D721Med (cell line): ENCODE results near the gene RIMS4.

Source experiments
- DNase-seq: peaks from one replicate; pipeline ENCODE4 v3.0.0; 2011; ENCODE audit warnings: low spot score; ENCODE audit not compliant: insufficient read length
- FAIRE-seq: peaks from 2 replicates; lab custom pipeline; 2011; peaks lifted over from hg19 to GRCh38; lab: Jason Lieb, UNC
- TF ChIP-seq, protein P1 (sequence below): IDR thresholded peaks from 2 replicates; pipeline ENCODE4 v1.5.1; 2012; ENCODE audit warnings: mild to moderate bottlenecking, control low read depth; ENCODE audit not compliant: insufficient read depth; ENCODE audit errors: missing control alignments

RIMS4 gene

GRCh38 chr20:44715499-44716308 is 94.6 kb downstream of the RIMS4 start:
- TF ChIP-seq, protein P1, sequence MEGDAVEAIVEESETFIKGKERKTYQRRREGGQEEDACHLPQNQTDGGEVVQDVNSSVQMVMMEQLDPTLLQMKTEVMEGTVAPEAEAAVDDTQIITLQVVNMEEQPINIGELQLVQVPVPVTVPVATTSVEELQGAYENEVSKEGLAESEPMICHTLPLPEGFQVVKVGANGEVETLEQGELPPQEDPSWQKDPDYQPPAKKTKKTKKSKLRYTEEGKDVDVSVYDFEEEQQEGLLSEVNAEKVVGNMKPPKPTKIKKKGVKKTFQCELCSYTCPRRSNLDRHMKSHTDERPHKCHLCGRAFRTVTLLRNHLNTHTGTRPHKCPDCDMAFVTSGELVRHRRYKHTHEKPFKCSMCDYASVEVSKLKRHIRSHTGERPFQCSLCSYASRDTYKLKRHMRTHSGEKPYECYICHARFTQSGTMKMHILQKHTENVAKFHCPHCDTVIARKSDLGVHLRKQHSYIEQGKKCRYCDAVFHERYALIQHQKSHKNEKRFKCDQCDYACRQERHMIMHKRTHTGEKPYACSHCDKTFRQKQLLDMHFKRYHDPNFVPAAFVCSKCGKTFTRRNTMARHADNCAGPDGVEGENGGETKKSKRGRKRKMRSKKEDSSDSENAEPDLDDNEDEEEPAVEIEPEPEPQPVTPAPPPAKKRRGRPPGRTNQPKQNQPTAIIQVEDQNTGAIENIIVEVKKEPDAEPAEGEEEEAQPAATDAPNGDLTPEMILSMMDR: no peak
- FAIRE-seq (no peak), DNase-seq (no peak)

DNA sequence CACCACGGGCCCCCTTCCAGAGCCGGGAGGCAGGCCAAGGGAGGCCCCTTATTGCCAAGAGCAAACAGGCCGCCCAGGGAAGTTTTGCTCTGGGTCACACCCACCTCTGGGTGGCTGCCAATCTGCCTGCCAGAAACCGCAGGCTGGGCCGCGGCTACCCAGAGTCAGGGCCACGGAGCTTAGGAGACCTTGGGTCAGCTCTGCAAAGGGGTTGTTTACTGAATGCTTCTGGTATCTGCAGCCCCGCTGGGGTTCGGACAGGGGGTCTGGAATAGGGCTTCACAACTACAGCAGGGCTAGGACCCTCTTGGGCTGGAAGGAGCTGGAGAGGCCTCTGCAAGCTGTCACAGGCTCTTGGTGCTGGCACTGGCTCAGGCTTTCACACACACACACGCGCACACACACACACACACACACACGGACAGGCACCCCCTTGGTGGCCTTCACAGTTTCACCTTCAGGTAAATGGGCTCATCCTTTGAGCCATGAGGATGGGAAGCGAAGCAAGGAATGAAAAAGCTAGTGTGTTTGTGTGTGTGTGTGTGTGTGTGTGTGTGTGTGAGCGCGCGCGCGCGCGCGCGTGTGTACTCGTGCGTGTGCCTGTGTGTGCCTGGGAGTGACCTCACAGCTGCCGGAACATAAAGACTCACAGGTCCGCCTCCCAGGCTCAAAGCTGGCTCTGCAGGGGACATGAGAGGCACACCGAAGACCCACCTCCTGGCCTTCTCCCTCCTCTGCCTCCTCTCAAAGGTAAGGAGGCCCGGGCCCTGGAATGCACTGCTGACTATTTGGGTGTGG is 95.4 kb downstream of the RIMS4 start, which contains the start of gene CCN5:
TSS of gene CCN5 (plus strand) at position 669 of the 798 bp plus-strand sequence. CDS start at position 691, 22 bp downstream.
- DNase-seq (no peak), FAIRE-seq (no peak)
- TF ChIP-seq, protein P1: no peak

GRCh38 chr20:44714102-44714700 is 96.1 kb downstream of the RIMS4 start:
- TF ChIP-seq, protein P1: no peak
- FAIRE-seq (no peak), DNase-seq (no peak)

DNA sequence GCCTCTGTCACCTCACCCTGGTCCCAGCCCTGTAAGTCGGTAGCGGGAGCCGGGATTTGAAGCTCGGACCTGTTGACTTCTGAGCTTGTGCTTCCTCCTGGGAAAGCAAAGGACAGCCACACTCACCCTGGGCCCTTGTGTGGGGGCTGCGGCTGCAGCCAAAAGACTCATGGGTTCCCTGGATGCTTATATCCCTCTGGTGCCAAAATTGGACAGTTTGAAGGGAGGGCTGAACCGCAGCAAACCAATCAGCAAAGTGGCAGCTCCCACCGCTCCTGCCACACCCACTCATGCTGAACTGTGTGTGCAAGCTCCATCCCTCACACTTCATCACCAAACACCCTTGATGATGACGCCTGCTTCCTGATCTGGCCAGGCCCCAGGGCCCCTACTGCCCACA is 99.1 kb downstream of the RIMS4 start:
- TF ChIP-seq, protein P1: no peak
- no peak for DNase-seq
- FAIRE-seq: no peak

DNA sequence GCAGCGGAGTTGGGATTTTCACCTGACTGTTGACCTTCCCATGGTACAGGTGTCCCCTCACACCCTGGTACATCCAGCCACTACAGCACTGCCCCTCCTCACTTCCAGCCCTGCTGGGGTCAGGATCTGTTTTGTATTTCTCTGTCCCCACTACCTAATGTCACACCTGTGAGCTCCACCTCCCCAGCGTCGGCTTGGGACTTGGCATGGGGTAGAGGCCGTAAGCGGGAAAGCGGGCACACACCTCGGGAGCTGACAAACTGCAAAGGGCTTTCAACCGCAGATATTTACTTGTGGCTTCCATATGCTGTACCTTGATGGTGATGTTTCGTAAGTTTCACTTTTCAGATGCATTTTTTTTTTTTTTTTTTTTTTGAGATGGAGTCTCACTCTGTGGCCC is 100.5 kb downstream of the RIMS4 start:
- no peak for DNase-seq
- no peak for FAIRE-seq
- TF ChIP-seq, protein P1: no peak

- TF ChIP-seq, protein P1: no peak
- no peak for FAIRE-seq
- no peak for DNase-seq
Observed at GRCh38 chr20:44709380-44709779, 101.0 kb downstream of the RIMS4 start.
